Measurements from ENCODE around the gene PHACTR1.
A peak's percentile ranks its signal among the peaks of the same experiment; 100 is the strongest.
"Not testable (repeated sequence)": the region's sequence is repeated elsewhere in the genome, so short reads cannot be mapped to it uniquely, and the experiment has no call there.

The PHACTR1 gene

DNA sequence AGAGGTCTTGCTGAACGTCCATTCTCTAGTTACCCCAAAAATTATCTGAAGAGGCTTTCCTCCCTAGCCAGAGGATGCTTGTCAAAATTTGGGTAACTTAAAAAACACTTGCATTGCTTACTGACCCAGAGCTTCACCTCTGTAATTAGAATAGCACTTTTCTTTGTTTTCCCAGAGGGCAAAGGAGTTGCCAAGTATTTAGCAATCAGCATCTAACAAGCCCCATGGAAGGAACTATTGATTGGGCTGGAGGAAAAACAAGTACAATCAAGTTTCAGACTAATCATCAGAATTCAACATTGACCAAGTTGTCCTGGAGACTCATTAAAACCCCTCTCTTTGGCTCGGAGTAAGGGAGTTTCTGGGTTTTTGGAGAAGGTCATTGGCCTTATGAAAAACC lies 385.4 kb downstream of the PHACTR1 start:
- no peak for DNase-seq (ENCODE audit: low spot score)

DNA sequence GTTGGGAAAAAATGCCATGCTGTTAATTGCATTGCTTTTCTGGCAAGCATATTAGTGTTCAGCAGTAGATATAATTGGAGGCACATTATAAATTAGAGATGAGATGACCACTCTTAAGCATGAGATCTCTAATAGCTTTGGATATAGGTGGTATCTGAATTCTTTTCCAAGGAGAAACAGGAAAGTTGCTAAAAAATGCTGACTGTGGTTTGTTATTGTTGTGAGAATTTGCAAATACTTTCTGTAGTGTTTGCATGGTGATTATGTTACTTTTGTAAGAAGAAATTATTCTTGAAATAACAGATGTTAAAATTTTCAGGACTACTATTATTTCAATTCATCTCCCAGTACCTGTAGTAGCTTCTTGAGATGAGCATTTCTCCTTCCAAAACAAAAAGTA lies 386.6 kb downstream of the PHACTR1 start:
- DNase-seq (ENCODE audit: low spot score), result no peak

DNA sequence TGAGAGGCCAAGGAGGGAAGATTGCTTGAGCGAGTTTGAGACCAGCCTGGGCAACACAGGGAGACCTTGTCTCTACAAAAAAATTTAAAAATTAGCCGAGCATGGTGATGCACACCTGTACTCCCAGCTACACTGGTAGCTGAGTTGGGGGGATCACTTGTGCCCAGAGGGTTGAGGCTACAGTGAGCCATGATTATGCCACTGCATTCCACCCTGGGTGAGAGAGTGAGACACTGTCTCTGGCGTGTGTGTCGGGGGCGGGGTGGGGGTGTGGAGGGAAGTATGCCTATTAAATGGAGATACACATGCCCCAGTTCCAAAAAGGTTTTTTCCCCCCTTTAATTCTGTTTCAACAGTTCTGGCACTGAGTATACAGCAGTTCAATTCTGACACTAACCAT lies 388.6 kb downstream of the PHACTR1 start:
- DNase-seq (ENCODE audit: low spot score), result no peak

DNA sequence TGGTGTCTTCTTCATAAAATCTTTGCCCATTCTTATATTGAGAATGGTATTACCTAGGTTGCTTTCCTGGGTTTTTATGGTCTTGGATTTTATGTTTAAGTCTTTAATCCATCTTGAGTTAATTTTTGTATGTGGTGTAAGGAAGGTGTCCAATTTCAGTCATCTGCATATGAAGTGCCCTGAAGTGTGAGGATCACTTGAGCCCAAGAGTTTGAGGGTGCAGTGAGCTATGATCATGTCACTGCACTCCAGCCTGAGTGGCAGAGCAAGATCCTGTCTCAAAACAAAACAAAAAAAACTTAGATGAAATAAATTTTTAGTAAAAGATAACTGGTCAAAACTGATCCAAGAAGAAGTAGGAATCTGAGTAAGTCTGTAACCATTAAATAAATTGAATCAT lies 396.4 kb downstream of the PHACTR1 start:
- no peak for DNase-seq (ENCODE audit: low spot score)

DNA sequence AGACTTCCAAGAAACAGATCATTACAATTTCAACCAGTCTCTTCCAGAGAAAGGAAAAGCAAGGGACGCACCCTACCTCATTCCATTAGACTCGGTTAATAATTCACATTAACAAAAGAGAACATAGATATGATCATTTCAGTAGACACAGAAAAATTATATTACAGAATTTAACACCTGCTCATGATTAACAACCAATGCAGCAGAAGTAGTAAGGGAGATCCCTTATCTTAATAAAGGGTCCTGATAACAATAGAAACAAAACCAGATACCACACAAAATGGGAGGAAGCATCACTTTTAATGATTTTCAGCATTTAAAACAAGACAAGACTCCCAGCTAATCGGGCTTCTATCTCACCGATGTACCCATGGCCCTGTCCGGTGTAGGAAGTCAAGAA lies 396.8 kb downstream of the PHACTR1 start:
- DNase-seq (ENCODE audit: low spot score), result peak; percentile 11

DNA sequence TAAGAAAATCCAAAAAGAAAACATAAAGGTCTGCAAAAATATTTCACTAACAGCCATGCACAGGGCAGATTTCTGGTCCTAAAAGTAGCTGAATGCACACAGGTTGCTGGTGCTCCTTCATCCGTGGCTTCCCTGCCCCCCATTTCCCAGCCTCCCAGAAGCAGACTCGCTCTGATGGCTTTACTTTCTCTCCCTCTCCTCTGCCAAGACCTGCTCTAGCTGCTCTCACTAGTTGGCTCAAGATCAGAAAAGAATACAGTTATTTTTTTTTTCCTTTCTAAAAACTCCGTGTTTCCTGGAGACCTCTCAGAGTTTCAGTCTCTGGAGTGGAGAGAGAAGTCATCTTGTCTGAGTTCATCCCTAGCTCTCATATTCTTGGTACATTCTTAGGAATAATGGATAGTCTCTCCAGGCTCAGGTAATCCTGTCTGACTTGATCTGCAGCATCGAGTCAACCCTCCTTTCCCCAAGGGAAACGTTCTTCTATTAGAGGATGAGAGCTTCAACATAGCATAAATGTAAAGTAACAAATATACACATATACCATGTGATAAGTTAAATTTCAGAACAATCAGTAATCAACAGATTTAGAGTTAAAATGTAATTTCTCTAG lies 397.5 kb downstream of the PHACTR1 start:
- DNase-seq (ENCODE audit: low spot score), result no peak

DNA sequence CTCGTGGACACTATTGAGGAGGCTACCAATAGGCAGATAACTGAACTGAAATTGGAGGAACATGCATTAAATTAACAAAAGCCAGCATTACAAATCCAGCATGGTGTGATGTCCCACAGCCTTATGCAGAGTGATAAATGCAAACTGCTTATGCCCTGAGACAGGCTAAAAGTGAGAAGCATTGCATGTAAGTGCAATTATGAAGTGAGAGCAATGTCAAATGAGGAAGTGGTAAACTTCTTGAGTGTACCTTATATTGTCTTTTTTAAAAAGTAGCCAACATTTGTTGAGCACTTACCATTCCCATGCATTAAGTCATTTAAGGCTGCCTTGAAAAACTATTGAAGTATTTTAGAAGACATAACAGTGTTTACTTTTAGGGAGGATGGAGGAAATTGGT lies 399.6 kb downstream of the PHACTR1 start:
- no peak for DNase-seq (ENCODE audit: low spot score)

DNA sequence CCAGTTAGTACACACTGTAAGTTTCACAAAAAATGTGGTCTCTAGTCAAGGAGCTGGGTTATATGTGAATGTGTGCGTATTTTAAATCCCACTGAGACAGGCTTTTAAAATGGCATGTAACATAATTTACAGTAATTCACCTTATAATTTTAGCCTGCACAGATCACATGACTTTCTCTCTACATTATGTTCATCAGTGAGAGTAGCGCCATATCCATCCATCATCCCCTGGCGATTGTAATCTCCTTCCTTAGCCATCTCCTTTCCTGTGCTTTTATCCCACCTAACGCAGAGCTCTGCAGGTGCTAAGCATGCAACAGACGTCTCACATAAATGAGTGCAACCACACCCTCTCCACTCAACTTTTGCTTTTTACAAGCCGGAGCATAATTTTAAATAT lies 401.0 kb downstream of the PHACTR1 start:
- peak; percentile 57 for DNase-seq (ENCODE audit: low spot score)

DNA sequence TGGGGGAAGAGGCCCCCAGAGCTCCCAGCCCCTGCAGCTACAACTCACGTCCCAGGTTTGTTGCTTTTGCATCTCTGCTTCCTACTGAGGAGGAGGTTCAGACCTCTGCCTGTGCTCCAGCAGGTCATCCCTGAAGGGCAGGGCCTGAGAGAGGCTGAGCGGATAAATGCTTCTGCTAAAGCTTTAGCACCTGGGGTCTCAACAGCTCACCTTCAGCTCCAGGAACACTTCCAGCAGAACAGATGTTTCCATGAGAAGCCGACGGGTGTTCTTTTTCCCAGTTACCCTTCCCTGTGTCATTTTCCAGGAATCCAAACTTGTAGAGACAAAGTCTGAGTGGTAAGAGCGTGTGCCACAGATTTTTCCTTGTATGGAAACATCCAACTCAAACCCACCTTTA lies 403.0 kb downstream of the PHACTR1 start:
- no peak for DNase-seq (ENCODE audit: low spot score)

DNA sequence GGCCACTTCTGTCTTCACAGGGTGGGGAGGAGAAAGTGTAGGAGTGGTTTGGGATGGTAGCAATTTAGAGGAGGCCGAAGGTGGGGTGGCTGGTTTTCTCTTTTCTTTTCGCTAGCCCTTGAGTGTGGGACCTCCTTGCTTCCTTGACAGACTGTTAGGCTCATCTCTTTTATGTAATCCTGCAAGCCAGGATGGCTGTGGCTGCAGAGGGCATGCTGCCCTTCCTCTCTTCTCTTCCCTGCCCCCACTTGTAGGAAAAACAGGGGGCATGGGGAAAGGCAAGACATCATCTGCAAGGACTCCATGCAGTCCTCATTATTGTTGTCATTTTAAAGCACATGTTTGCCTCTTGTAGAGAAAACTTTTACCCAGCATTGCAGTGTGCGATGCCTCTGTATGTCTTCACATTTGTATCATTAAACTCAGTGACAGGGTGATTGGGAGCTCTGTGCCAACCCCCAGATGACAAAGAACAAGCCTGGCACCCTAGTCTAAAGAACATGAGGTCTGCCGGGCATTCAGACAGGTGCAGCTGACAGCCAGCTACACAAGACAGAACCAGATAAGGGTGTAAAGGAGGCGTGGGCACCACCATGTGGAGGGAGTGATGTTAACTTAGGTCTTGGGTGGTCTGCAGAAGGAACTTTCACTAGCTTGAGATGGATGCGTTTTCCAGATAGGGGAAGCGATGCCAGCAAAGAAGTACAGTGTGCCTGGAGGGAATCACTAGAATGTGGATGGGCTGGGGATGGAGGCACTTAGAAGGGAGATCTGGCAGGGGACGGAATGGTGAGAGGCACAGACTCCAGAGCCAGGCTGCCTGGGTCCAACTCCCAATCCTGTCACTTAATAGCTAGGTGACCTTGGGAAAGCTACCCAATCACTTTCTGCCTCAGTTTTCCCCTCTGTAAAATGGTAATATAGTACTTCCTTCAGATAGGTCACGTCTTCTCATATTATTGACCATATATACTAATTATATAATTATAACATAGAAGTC lies 404.2 kb downstream of the PHACTR1 start:
- peak; percentile 66 for DNase-seq (ENCODE audit: low spot score)

DNA sequence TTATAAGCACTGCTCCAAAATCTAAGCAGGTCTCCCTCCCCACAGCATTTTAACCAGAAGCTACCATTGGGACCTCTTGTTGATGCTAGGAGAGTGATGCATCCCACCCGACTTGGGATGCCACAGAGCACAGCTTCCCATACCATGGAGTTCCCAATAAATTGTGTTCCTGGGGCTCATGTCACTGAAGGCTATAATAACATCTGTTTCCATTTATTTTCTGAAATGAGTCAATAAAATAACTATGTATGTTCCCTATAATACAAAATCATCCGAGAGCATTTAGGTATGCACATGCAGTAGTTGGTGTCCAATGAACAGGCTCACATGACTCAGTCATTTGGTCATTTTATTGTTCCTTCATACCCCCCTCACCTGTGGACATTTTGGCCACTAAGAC lies 407.6 kb downstream of the PHACTR1 start:
- no peak for DNase-seq (ENCODE audit: low spot score)

DNA sequence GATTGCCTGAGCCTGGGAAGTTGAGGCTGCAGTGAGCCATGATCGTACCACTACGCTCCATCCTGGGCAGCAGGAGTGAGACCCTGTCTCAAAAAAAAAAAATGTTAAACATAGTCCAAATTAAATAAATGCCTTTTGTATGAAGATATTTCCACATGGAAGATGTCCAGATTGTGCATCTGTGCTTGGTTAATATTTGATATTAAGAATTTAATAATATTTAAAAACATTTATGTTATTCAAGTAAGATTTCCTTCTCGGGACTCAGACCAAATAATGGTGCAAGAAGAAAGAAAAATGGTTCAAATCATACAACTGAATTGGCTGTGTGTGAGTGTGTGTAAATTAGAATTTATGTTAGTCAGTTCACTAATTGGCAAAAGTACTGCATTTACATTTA lies 409.3 kb downstream of the PHACTR1 start:
- DNase-seq (ENCODE audit: low spot score), result no peak

DNA sequence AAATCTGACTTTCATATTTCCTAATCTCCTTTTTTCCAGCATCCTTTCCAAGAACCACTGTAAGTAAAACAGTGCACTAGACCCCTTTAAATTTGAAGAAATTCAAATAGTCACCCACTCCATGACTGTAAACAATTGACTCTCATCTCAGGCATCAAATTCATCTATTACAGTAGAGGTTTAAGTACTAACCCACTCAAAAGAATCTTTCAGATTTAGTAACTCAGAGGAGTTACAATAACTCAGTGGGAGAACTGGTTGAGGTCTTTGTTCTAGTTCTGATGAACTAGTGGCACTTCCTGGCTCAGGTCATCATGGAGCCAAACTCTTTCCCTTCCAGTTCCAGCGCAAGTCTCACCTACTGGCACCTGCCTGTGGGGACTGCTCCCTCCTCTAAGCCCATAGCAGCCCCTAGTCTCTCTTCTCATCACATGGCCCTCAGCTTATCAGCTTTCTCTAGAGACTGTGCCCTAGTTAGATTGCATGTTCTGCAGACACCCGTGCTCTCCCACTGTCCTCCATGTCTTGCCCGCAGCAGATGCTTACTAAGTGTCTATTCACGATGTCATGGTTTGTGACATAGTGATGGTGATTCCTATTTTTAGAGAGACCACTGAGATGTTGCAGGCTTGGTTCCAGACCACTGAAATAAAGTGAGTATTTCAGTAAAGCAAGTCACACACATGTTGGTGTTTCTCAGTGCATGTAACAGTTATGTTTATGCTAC lies 415.5 kb downstream of the PHACTR1 start:
- no peak for DNase-seq (ENCODE audit: low spot score)

DNA sequence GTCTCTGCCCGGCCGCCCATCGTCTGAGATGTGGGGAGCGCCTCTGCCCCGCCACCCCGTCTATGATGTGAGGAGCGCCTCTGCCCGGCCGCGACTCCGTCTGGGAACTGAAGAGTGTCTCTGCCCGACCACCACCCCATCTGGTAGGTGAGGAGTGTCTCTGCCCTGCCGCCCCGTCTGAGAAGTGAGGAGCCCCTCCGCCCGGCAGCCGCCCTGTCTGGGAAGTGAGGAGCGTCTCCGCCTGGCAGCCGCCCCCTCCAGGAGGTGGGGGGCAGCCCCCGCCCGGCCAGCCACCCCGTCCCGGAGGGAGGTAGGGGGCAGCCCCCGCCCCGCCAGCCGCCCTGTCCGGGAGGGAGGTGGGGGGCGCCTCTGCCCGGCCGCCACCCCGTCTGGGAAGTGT lies 417.3 kb downstream of the PHACTR1 start:
- not testable (repeated sequence) for DNase-seq (ENCODE audit: low spot score)

DNA sequence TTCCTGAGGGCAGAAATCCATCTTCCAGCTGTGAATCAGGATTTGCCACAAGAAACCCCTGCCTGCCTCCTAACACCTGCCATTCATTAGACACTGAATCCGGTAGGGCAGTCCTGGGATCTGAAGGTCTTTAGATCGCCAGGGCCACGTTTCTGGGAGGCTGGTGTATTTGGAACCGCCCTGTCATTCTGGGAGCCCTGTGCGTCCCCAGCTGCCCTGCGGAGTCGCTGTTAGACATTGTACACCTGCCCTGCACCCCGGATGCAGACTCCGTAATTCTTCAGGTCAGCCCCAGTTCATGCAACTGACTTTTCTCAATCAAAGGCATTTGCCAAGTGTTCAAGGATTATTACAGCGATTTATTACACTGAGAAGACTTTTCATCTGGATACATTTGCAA lies 418.6 kb downstream of the PHACTR1 start:
- DNase-seq (ENCODE audit: low spot score), result no peak

DNA sequence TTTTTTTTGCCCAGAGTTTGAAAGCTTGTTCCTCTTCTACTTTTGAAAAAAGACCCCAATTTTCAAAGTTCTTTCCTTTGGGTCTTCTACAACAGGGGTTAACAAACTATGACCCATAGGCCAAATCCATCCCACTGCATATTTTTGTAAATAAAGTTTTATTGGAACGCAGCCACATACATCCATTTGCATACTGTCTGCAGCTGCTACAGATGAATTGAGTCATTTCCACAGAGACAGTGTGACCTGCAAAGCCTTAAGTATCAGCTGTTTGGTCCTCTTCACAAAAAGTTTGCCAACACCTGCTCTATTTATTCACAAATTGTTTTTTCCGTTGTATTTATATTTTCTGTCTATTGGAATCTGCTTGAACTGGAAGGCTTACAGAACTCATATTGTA lies 422.6 kb downstream of the PHACTR1 start:
- DNase-seq (ENCODE audit: low spot score), result no peak

DNA sequence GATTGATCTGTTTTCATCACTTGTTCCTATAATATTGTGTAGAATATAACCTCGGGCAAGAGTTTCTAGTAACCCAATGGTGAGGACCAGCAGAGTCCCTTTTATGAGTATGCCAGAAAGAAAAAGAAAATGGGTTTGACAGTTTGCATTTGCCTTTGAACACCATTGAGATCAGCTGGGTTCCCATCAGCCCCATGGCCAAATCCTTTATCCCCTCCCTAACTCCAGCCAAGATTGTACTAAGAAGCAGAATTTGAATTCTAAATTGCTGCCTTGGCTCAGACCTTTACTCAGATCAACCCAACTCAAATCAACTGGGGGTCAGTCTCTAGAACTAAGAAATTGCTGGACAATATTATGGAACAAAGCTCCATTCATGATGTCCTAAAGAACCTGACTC lies 424.4 kb downstream of the PHACTR1 start:
- no peak for DNase-seq (ENCODE audit: low spot score)

DNA sequence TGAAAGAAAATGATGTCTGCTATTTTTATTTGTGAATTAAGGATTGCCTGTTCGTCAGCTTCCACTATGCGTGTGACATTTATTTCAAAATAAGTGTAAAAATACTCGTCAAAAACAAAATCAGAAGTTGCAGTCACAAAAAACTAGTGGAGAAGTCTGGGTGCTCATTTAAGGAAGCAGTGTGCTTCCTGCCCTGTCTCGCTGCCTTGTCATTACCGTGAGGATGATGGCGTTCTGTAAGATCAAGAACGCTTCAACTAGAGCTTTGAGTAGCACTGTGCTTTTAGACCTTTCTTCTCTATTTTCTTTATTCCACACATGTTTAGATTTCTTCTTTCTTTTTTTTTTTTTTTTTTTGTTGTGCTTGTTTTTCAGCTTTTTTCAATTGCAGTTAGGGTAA lies 424.8 kb downstream of the PHACTR1 start:
- no peak for DNase-seq (ENCODE audit: low spot score)

DNA sequence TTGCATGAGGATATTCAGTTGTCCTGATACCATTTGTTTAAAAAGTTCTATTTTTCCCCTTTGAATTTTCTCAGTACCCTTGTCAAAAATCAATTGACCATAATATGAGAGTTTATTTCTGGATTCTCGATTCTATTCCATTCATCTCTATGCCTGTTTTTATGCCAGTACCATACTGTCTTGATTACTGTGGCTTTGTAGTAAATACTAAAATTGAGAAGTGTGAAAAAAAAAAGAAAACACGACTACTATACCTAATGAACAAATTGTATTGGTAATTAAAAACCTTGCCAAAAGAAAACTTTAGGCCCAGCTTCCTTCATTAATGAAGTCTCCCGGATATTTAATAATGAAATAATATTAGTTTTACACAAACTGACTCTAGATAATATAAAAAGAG lies 426.0 kb downstream of the PHACTR1 start:
- DNase-seq (ENCODE audit: low spot score), result no peak

DNA sequence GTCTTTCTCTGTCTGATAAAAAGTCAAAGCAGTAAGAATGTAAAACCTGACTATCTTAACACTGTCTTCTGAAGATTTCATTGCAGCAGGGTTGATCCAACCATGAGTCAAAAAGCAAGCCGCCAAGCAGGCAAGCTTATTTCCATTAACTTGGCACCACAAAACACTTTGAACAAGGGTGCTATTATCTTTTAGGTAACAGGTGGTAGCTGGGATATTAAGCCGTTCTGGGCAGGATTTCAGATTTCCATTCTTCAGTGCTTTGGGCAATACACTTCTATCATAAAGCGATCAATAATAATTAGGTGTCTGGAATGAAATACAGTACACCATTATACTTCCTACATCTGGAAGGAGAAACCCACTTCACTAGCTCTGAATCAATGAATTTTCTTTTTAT lies 429.9 kb downstream of the PHACTR1 start:
- DNase-seq (ENCODE audit: low spot score), result no peak

DNA sequence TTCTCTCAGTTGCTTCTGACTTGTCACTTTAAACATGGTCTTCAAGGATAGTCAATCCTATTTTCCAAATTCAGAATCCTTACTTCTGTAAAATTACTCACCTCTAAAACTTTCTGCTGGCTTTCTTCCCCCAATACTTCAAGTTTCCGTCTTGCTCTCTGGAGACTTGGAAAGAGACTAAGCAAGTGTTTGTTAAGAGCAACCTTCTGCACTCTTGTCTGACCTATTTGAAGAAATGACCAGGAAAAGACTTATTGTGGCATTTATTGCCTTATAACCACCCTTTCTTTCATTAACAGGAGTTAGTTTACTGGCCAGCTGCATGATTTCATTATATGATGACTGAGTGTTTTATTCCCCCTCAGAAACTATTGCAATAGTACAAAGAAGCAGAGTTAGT lies 430.8 kb downstream of the PHACTR1 start:
- DNase-seq (ENCODE audit: low spot score), result no peak

DNA sequence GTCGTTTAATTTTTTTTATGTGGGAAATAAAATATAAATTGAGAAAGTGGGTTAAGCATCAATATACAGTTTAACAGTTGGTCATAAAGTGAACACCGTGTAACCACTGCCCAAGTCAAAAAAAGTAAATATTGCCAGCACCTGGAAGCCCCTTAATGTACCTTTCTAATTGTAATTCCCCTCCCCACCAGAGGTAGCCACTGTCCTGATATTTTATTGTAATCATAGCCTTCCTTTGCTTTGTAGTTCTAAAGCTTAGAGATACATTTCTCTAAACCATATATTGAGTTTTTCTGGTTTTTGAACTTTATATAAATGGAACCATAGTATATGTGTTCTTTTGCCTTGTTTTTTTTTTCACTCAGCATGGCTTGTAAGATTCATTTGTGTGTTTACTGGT lies 431.2 kb downstream of the PHACTR1 start:
- DNase-seq (ENCODE audit: low spot score), result no peak

Measured in SK-N-DZ (cell line).